ENCODE measurements around the gene CREB3L4.

- TF ChIP-seq POLR2A (IDR thresholded peaks at IDR 0.05): no peak
- no peak for TF ChIP-seq CTCF (IDR thresholded peaks at IDR 0.05)
Observed at GRCh38 chr1:153940756-153941155, 26.9 kb upstream of the CREB3L4 start.
